ELF-1 (cell line): Measurements from ENCODE around the gene PI4KA.
A peak's percentile ranks its signal among the peaks of the same experiment; 100 is the strongest.
"Not testable (repeated sequence)": the region's sequence is repeated elsewhere in the genome, so short reads cannot be mapped to it uniquely, and the experiment has no call there.

ENCODE experiments used
- DNase-seq: peaks from one replicate; pipeline ENCODE4 v3.0.0-alpha.2; 2016; ENCODE audit warnings: low read depth, low spot score

The PI4KA gene

DNA sequence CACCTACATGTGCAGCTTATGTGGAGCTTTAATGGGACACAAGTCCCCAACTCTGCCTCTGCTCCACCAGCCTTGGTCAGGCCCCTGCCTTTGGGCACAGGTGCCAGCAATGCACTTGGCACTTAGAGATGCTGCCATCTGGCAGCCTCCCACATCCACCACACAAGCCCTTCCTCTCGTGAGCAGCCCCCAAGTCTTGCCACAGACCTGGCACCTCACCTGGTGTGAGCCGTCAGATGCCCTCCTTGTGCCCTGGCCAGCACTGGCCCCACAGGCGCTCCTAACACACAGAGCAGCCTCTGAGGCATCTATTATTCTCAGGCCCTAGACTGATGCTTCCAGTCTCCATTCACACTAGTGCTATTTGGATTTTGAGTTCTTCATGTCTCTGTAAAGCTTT lies 109.2 kb downstream of the PI4KA start:
- DNase-seq: no peak

DNA sequence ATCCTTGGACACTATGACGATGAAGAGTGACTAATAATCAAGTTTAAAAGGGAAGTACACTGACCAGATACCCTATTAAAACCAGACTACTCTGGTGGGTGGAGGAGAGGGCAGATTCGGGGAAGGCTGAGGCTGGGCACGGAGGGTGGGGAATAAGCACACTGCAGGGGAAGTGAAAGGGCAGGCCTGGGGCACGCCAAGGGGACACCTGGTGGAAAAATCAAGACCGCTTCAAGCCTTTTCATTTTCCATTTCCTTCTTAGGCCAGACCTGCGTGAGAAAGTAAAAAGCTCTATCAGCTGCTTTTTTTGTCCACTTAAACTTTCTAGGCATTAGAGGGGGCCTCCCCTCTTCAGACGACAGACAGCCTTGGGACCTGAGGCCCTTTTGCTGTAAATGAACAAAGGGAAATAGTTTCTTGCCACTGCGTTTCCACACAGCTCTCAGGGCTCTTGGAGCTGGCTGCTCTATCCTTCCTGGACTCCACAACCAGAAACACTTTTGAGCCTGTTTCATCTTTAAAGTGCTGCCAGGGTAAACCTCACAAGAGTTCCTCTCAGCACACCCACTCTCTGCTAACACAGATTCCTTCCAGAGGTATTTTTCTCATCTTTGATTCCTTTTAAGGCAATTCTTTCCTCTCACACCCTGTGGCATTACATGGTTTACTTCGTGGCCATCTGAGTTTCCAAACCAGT lies 109.7 kb downstream of the PI4KA start:
- no peak for DNase-seq

DNA sequence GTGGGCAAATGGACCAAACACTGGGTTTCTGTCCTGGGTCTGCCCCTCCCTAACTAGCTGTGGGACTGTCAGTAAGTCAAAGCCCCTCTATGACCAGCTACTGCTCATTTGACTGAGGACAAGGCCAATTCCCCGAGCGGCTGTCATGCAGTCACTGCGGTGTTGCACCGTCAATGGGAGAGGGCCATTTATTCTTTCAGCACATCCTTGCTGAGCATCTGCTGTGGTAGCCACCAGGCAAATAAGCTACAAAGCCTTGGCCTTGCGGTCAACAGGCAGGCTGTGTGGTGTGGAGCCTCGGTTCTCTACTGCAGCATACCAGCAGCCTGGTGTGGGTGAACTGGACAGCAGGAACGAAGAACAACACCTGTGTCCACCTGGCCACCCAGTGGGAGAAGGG lies 110.5 kb downstream of the PI4KA start:
- no peak for DNase-seq

DNA sequence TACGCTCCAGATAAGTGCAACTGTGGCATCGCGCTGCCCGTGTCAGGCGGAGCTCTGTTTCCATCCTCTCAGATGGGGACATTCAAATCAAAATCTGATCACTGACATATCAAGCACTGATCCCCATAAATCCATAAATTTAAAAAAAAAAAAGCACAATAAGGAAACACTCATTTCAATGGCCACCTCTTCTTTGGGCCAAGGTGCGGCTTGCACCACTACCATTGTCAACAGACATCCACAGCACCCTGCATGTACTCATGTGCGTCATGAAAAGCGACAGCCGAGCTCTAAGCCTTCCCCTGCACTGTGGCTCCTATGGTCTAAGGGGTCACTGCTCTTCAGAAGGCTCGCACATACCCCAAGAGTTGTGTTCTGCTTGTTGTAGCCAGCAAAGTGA lies 111.4 kb downstream of the PI4KA start:
- DNase-seq: no peak

DNA sequence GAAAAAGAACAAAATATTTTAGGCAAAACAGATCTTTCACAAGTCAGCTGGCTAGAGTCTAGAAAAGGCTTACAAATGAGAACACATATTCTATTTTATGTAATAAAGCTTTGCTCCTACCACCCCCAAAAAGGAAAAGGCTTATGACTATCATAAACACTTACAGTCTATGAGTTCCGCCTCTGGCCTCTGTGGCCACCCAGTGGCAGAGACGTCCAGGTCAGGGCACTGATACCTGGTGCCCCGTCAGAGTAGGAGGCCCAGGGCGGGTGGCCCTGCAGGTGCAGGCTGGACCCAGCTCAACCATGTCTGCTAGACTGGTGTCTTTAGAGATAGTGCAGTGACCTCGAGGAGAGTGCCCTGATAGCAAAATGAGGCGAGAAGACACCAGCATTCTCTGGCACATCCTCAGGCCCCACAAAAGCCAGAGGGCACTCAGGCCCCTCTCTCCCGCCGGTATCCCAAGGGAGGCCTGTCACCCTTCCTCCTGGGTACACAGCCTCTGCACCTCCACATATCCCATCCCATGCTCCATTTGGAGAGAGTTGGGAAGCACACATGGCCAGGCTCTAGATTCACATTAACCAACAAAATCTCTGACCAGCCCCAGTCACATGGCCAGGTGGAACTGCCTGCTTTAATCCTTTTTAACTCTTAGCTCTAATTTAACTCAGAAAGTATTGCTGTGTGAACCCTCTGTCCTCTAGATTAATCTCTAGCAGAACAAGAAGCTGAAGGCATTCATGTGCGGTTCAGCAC lies 112.0 kb downstream of the PI4KA start:
- no peak for DNase-seq

DNA sequence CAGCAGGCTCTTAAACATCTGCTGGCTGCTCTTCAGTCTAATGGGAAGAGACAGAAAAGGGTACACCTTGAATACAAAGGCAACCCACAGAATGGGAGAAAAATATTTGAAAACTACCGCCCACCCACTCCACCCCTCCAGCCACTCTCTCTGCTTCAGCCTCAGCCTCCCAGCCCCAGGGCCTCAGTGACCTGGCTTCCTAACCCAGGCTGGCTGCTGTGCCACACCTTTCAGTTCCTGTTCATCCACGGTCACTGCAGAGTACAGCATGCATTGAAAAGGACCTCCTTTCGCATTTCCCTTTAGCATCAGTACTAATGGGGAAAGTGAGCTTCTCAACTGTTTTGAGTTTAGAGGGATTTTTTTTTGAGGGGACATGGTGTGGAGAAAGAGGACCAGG lies 113.5 kb downstream of the PI4KA start:
- DNase-seq: no peak

DNA sequence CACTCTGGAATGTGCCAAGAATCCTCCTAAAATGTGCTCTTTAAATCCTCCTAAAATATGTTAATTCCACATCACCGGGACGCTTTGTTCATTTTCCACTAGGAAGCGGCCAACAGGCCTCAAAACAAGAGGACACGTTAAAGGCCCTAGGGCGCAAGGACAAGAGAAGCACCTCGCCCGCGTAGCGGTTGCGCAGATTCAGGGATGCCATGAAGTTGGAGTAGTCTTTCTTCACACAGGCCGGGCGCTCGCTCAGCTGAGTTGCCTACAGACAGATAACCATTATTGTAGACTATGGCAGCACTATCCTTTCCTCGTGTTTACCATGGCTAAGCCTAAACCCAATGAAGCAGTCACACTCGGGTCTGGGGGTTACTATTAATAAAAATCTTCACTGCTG lies 114.2 kb downstream of the PI4KA start:
- DNase-seq: no peak

DNA sequence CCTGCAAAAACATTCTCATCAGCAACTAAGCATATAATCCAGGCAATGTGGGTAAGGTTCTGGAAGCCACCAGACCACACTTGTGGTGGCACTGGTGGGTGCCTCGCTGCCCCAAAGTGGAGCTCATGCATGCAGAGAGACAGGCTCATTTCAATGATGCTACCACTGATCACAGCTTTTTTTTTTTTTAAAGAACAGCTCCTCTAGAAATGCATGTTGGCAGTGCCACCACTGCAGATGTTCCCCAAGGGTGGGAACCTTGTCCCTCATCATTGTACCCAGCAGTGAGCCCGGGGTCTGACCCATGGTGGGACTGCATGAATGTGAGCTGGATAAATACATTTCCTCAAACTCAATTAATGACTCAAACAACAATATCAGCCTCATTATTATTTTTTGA lies 115.8 kb downstream of the PI4KA start:
- DNase-seq: no peak

DNA sequence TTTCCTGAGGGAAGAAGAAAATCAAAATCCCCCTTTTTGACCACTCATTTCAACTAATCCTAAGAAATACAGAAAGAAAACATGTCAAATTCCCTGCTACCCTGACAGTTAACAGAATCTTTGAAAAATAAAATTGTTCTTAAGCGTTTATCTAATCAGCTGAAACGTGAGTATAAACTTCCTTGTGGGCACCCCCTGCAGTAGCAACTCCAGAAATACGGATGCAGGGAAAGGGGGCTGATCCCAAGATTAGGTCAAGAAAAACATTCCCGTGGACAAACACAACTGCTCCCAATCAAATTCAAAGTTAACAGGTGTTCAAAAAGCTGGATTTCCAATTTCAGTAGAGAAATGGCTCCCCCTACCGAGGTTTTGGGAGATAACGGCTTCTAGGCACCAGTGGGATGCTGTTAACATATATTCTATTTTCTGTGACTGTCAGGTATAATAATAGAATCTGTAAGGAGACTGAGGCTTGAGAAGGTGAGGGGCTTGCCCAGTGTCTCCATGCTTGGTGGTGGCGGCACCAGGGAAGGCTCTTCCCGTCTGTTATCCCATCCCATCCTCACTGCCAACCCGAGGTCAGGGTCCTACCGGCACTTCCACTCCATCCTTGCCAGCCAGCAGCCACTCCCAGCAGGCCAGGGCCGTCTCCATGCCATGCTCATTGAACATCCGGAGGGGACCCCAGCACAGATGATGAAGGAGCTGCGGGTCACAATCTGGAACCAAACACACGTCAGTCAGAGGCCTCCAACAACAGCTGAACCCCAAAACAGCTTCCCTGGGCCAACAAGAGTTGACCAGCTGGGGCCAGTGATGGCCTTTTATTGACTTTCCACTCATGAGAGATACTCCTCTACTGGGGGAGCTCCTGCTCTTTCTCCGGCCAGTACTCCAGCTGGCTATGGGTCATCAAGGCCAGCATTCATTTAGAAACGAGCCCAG lies 116.7 kb downstream of the PI4KA start:
- DNase-seq: peak; percentile 37

DNA sequence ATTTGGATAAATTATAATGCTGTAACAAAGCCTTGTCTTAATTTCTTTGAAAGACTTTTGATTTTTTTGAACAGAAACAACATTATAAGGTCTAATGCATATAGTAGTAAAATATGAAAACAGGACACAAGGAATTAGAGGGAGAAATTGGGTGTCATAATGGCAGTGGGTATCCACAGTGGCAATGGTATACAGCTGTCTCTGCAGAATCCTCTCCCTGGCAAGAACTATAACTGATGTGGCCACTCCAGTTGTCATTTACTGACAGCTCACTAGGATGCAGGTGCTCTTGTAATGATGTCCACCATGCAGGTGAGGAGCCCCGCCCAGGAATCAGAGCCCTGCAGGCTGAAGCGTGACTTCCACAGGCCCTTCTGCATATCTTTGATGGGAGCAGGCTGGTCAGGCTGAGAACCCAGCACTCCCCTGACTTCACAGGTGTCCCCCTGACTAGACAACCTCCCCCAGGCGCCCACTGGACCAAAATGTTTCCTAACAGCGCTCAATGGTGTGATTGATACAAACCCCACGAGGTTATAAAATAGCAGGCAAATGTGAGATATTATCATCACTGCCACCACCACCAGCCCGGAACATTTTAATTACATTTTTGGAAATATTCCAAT lies 117.5 kb downstream of the PI4KA start:
- DNase-seq: no peak

DNA sequence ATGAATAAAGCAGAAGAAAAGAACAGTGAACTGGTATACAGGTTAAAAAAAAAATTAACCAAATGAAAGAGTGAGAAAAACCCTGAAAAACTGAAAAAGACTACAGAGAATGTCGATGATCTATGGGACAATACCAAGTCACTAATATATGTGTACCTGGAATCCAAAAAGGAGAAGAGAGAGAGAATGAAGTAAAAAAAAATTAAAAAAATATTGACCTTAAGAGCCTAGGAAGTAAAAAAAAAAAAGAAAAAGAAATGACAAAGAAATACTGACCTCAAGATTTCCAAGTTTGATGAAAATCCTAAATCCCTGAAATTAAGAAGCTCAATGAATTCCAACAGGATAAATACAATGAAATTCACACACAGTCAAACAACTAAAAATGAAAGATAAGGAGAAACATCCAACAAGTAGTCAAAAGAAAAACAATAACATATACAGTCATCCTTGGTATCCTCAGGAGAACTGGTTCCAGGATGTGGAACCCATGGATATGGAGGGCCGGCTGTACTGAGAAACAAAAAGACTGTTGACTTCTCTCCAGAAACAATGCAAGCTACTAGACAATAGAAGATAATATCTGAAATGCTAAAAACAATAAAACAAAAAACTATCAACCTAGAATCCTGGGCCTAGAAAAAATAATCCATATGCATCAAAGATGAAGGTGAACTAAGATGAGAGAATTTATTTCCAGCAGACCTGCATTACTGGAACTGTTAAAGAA lies 118.2 kb downstream of the PI4KA start:
- DNase-seq: no peak

DNA sequence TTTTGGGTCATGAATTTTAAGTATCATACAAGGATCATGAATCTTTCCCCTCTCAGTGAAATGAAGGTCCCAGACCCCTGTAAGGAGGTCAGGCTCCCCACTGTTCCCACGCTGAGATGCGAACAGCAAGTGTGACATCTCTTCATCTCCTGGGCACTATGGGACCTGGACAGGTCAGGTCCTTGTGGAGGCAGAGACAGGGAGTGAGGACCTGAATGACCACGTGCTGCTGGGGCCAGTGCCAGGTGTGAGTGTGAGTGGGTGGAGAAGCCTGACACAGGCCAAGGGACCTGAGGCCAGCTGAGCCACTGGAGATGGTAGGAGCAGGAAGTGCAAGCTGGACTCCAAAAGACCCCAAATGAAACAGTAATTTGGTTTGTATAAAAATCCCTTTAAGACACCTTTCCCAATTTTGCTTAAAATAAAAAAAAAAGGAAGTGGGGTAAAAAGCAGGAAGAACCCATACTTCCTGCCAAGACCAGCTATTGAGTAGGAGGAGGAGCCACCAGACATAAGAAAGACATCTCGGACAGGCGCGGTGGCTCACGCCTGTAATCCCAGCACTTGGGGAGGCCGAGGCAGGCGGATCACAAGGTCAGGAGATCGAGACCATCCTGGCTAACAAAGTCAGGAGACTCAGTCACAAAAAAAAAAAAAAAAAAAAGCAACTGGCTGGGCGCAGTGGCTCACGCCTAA lies 120.1 kb downstream of the PI4KA start:
- DNase-seq: no peak

DNA sequence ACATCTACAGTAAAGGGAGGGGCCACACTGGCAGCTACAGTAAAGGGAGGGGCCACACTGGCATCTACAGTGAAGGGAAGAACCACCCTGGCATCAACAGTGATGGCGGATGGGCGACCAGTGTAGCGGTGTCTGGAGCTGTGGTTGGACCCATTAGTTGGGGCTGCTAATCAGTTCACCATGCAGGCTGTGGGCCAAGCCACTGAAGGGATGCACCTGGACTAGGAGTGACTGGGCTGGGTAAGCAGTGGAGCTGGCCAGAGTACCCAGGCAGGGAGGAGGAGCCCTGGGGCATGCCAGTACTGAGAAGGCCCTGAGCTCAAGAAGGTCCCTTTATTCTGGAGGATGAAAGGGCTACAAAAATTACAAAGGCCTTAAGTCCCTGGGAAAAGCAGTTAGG lies 121.7 kb downstream of the PI4KA start:
- not testable (repeated sequence) for DNase-seq

DNA sequence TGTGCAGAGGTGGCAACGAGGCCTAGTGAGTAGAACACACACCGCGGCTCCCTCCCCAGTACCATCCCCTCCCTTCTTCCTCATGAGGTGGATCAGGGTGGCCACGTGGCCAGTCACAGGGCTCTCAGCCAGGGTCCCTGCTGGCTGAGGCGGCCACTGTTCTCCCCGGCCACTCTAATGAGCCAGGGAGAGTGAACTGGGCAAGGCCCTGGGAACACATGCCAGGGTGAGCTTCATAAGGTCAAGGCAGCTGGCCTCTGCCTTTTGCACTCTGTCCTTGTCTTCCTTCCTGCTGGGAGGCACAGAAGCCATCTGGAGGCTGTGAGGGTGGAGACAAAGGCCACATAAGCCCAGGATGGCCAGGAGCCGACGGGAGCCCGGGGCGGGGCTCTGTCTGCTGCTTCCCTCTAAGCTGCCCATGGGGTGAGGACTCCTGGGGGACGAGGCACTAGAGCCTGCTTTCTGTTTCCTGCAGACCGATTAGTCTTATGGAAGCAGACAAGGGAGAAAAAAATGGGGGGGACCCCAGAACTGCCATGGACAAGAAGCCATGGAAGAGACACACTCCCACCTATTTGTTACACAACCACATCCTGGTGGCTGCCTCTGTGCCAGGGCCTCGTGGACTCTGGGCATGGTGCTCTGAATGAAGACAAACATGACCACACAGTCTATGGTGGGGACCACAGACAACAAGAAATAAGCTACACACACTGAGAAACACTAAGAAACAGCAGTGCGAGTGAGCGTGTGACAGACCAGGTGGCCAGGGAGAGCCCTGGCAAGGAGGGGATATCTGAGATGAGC lies 123.1 kb downstream of the PI4KA start:
- DNase-seq: not testable (repeated sequence)

DNA sequence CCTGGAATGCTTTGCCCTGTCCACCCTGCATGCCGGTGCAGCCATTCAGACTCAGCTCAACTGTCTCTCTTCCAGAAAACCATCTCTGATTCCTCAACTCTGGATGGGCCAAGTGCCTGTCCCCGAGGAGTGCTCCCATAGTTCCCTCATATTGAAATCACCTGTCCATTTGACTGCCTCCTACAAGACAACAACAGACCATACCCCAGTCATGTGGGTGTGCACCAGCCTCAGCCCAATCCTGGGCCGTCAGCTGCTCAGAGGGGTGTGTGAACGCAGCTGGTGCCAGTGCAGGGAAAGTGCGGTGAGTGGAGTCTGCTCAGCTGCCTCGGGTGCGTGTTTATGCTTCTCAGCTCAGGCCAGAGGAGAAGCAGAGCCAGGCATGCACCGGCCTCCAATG lies 126.2 kb downstream of the PI4KA start:
- DNase-seq: not testable (repeated sequence)

DNA sequence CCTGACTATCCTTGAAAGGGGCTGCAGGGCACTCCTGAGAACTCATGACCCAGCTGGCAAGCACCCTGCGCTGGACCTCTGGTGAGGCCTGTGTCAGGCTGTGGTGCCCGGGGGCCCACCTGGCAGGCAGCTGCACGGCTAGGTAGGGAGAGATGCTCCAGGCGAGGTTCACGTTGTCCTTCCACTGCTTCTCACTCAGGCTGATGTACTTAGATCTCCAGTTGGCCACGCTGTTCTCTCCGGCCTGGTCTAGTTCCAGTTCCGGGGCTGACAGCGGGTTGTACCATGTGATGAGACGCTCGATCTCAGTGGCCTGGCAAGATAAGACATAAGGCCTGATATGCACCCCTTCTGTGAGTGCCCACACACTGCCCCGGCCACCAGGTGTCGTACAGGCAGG lies 129.4 kb downstream of the PI4KA start:
- no peak for DNase-seq

DNA sequence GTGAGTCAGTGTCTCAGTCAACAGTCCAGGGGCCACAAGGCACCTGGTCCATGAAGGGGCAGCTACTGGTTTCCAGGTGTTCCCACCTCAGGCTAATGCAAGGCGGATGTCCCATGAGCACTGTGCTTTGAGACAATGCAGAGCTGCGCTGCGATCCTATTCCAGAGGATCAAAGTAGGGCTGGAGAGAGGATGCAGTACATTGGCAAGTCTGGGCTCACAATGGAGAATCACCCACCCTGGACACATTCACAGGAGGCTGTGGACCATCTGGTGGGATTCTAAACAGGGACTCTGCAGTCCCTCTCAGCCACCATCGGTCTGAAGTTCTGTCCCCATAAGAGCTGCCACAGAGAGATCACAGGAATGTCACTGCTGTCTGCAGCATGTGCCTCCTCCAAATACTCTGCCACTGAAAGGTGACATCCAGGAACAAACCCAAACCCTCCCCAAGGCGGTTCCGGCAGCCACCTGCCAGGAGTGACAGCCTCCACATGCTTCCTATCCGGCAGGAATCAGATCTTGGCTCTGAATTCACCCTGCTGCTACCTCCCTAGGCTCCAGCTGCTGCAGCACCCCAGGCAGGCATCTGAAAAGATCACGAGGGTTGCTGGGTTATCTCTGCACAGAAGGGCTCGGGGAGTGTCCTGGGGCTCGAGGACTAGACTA lies 130.0 kb downstream of the PI4KA start:
- DNase-seq: no peak

DNA sequence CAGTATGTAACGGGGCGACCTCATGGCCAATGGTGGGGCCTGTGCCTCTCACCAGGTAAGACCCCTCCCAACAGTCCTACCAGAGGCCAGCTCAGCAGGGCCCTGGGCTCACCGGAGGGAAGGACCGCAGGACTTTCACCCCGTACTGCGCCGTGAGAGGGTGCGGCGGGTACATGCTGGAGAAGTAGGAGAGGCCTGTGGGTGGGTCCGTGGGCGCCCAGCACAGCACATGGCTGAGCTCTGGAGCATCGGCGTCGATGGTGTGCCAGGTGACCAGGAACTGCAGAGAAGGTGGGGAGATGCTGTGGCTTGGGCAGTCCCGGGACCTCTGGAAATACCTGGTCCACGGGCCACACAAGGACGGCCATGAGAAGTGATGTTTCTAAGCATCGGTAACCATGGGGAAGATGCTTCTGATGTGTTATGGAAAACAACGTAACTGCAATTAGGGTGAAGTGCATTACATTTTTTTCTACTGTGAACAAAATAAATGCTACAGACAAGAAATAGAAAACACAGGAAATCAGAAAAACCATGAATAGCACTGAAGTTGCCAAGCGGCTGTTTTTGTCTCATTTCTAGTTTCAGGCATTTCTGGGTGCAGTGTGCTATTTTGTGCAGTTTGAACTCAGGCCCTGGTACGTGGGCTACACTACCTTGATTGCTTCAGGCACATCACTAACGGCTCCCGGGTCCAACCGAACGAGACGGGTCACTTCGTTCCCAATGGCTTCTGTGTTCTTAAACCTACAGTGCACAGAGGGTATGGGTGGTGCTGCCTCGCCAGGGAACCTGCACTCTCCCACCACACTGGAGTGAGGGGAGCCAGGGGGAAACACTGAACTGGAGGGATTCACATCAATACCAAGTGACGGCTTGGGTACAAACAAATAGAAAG lies 131.2 kb downstream of the PI4KA start:
- DNase-seq: no peak
